ENCODE data around the gene FAM50B. TPM values are rescaled to one million over a fixed set of nuclear protein-coding genes. Genes with fewer than 3 reads are reported as not detected.

FAM50B gene
- total RNA-seq, 1 donor from 2014 or later: 4.4 TPM

DNA sequence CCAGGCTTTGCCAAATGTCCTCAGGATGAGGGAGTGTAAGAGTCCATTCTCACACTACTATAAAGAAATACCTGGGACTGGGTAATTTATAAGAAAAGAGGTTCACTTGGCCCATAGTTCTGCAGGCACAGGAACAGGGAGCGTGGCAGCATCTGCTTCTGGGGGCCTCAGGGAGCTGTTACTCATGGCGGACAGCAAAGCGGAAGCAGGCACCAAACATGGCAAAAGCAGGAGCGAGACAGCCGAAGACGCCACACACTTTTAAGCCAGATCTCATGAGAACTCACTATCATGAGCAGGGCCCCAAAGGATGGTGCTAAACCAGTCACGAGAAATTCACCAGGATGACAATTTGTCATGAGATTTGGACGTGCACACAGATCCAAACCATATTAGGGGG lies 22.8 kb downstream of the FAM50B start:
- DNase-seq (ENCODE audit: low read depth in 2 of 2): no peak

DNA sequence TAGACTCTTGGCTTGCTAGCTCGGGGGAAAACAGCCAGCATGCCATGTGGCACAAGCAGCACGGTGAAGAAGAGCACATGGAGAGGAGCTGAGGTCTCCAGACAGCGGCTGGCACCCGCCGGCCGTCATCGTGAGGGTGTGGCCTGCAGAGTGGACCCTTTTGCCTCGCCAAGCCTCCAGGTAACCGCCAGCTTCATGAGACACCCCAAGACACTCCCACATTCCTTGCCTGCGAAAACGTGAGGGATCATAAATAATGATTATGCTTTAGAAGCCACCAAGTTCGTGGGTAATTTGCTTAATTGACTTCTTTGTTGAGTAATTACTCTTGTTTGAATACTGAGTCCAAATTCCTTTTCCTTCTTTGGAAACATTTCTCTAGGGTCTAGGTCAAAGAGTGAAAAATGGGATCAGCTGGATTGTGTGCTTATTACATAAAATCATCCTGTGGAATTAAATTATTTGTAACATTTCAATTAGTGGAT lies 23.2 kb downstream of the FAM50B start:
- no peak for DNase-seq (ENCODE audit: low read depth in 2 of 2)

DNA sequence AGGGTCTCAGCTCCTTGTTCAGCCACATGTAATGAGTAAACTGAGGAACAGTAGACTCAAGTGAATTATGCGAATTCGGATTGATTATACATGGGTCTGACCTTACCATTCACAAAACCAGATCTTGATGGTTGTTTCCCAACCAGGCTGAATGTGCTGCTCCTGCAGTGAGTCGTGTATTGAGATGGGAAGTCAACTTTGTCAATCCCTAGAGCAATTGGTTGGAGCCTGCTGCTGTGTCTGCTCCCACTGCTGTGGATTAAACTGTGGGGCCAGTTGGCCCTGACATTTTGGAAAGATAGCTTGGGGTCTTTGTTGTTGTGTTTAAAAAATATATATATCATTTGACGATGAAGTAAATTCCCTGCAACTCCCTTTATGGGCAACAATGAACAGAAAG lies 23.9 kb downstream of the FAM50B start:
- no peak for DNase-seq (ENCODE audit: low read depth in 2 of 2)

- no peak for DNase-seq (ENCODE audit: low read depth in 2 of 2)
Measured at GRCh38 chr6:3874069-3874468, 24.9 kb downstream of the FAM50B start.

DNA sequence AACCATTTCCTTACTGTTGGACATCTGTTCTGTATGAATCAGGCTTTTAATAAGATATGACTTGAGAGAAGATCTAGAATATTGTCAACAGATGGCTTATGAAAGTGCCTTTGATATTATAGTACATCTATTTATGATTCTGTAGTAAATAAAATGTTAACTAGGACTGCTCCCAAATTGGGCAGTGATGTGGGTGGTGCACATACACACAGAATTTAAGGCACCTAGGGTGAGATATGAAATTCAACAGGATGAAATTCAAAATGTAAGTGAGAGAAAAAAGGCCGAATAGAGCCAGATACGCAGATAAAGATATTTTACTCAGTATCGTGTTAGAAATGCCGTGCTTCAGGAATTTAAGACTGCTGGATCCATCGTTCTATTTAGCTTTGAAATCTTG lies 26.3 kb downstream of the FAM50B start:
- no peak for DNase-seq (ENCODE audit: low read depth in 2 of 2)

GRCh38 chr6:3876101-3876500 lies 26.9 kb downstream of the FAM50B start:
- no peak for DNase-seq (ENCODE audit: low read depth in 2 of 2)

GRCh38 chr6:3876866-3877265 lies 27.7 kb downstream of the FAM50B start:
- peak; percentile 26 to 66 for DNase-seq (ENCODE audit: low read depth in 2 of 2)

DNA sequence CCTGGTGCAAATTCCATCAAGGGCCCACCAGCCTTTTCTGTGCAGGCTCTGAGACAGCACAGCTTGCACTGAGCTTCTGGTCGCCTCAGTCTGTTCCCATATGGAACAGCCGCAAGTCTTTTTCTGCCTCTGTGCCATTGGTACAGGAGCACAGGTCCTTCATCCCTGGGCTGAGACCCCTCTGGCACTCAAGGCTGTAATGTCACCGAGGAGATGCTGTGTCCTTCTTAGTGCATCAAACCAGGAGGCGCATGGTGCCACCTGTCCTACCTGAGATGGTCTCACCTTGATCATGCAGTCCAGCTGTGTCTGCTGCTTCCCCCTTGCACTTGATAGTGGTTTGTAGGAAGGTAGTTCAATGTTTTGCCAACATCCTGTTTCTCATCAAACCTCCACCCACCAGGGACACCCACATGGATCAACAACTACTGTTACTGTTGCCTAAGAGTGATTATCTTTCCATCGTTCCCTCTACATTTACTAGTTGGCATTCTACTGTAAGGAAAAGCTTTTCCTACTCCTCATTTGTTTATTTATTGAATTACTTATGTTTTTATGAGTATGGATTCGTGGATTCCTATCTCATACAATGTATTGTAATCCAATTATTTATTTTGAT lies 29.0 kb downstream of the FAM50B start:
- DNase-seq (ENCODE audit: low read depth in 2 of 2): no peak

GRCh38 chr6:3879194-3879952 lies 30.2 kb downstream of the FAM50B start:
- no peak for DNase-seq (ENCODE audit: low read depth in 2 of 2)

DNA sequence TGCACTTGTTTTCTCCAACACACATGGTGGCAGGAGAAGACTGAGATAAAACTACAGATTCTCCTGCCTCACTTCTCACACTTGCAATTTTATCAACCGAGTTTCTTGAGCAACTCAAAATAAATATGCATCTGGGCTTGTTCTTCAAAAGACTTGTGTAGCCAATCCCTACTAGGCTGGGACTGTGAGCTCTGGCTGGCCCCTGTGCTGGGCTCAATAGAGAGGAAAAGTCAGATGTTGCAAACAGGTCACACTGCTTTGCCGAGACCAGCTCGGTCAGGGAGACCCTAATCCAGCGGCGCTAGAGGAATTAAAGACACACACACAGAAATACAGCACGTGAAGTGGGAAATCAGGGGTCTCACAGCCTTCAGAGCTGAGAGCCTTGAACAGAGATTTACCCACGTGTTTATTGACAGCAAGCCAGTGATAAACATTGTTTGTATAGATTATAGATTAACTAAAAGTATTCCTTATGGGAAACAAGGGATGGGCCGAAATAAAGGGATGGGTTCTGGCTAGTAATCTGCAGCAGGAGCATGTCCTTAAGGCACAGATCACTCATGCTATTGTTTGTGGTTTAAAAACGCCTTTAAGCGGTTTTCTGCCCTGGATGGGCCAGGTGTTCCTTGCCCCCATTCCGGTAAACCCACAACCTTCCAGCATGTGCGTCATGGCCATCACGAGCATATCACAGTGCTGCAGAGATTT lies 32.7 kb downstream of the FAM50B start:
- no peak for DNase-seq (ENCODE audit: low read depth in 2 of 2)

DNA sequence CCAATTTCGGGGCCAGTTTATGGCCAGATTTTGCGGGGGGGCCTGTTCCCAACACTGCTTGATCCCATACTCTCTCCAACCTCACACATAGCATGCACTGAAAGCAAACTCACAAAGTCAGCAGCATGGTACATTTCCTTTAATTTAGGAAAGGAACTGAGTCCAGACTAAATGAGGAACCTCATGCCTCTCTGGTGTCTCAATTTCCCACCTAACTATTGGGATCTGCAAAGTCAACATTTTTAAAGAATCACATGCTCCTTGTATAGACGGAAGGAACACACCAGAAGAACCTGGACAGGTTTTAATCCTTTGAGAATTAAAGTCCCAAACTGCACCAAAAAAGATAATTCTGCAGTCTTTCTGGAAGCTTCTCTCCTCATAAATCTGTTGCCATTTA lies 33.3 kb downstream of the FAM50B start:
- no peak for DNase-seq (ENCODE audit: low read depth in 2 of 2)

GRCh38 chr6:3882866-3883265 lies 33.7 kb downstream of the FAM50B start:
- no peak for DNase-seq (ENCODE audit: low read depth in 2 of 2)

- peak in 1 of 2 donors; percentile 94 for DNase-seq (ENCODE audit: low read depth in 2 of 2)
Measured at GRCh38 chr6:3884007-3884745, 35.0 kb downstream of the FAM50B start.

DNA sequence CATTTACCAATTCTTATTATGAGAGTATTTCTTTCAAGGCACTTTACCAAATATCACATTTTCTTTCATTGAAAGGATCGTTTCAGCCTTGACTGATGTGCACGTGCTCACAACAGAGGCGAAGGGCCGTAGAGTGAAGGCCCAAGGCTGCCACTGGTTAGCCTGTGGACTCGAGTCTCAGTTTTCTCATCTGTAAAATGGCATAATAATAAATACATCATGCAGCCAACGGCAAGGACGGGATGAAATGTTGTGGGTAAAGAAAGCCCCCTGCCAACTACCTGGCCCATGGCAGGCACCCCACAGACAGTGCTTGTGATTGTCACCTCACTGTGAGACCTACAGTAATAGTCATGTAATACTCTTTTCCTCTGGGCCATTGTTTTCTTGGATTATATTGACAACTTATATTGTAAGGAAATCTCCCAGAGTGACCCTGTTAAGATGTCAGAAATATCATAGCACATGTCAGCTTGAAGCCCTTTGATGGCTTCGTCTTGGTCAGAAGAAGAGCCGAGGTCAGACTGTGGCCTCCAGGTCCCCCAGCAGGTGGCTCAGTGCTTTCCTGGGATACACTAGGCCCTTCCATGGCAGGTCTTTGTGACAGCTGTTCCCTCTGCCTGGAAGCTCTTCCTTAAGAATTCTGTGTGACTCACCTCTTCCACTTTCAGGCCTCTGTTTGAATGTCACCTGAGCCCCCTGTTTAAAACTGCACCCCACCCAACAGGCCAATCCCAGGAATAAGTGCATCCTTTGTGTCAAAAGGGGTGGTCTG lies 36.3 kb downstream of the FAM50B start:
- no peak for DNase-seq (ENCODE audit: low read depth in 2 of 2)

GRCh38 chr6:3887150-3887700 lies 38.1 kb downstream of the FAM50B start:
- DNase-seq (ENCODE audit: low read depth in 2 of 2): peak; percentile 82 to 85

DNA sequence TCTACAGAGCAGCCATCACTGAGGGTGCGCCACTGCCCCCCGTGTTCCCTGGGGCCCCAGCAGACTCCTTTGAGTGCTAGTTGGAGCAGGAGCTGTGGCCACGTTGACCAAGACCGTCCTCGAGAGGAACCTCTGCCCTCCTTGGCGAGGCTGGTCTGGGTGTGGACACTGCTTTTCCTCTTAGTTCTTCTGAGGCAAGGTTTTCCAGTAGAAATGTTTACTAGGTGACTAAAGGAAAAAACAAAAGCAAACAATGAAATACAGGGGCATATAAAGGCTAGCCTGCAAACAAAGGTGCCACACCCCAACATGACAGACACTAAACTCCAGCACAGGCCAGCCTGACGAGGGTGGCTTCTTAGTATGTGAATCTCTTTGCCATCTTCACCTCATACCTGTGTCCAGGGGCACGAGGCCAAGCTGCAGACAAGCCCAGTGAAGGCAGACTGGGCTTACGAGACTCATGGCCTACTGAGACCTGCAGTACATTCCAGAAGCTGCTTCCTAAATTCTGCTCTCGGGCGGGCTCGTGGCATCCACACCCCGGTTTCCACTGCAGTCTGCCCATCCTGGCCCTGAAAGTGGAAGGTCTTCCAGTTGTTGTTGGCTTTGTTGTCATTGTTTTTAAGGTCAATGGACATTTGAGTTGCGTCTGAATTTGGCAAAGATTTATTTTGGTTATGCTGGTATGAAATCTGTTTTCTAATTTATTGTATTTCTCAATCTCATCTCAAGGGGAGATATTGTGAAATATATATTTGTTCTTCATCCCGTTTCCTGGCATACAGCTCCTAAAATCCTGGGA lies 39.2 kb downstream of the FAM50B start:
- DNase-seq (ENCODE audit: low read depth in 2 of 2): no peak

- no peak for DNase-seq (ENCODE audit: low read depth in 2 of 2)
Measured at GRCh38 chr6:3890047-3890446, 40.9 kb downstream of the FAM50B start.

DNA sequence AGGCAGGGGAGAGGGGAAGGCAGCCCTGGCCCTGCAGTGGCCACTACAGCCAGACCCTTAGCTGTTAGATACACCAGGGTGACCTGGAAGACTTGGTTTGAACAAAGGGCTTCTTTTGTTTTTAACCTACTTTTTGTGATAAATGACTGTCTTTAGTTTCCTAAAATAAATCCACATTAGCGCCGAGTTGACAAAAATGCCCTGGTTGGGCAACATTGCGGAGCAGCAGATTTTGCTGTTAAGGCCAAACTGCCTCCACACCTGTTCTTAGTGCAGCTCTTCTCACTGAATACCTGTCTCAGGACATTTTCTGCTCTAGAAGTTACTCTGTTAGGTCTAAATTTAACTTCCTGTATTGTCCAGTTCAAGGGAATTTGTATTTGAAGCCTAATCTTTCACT lies 42.7 kb downstream of the FAM50B start:
- DNase-seq (ENCODE audit: low read depth in 2 of 2): no peak

DNA sequence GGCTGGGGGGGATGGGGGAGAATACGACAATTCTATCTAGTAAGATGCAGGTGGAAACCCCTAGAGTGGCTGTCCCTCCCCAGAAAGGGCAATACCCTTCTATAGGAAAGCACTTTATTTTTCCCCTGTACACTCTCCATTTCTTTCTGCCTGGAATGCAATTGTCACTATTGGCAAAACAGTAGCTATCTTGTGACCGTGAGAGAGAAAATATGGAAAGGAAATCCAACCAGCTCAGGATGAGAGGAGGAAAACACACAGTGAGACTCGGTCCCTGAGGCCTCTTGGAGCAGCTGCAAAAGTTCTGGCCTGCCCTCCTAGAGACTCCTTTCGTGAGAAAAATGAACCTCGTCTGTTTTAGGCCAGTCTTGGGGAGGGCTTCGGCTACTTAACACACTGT lies 43.4 kb downstream of the FAM50B start:
- peak; percentile 33 to 47 for DNase-seq (ENCODE audit: low read depth in 2 of 2)

DNA sequence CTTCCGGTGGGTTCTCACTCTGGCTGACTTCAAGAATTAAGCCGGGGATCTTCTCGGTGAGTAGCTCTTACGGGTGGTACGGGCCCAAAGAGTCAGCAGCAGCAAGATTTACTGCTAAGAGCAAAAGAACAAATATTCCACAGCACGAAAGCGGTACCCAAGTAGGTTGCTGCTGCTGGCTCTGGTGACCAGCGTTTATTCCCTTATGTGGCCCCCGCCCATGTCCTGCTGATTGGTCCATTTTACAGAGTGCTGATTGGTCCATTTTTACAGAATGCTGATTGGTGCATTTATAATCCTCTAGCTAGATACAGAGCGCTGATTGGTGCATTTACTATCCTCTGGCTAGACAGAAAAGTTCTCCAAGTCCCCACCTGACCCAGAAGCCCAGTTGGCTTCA lies 44.3 kb downstream of the FAM50B start:
- DNase-seq (ENCODE audit: low read depth in 2 of 2): no peak

Data from dermis microvascular lymphatic vessel endothelial cell (primary cell).